ENCODE data around the gene PLEK.
"Not testable (repeated sequence)": the region's sequence is repeated elsewhere in the genome, so short reads cannot be mapped to it uniquely, and the experiment has no call there.

The PLEK gene

GRCh38 chr2:68340226-68341061 is 24.6 kb upstream of the PLEK start:
- TF ChIP-seq, protein P1, sequence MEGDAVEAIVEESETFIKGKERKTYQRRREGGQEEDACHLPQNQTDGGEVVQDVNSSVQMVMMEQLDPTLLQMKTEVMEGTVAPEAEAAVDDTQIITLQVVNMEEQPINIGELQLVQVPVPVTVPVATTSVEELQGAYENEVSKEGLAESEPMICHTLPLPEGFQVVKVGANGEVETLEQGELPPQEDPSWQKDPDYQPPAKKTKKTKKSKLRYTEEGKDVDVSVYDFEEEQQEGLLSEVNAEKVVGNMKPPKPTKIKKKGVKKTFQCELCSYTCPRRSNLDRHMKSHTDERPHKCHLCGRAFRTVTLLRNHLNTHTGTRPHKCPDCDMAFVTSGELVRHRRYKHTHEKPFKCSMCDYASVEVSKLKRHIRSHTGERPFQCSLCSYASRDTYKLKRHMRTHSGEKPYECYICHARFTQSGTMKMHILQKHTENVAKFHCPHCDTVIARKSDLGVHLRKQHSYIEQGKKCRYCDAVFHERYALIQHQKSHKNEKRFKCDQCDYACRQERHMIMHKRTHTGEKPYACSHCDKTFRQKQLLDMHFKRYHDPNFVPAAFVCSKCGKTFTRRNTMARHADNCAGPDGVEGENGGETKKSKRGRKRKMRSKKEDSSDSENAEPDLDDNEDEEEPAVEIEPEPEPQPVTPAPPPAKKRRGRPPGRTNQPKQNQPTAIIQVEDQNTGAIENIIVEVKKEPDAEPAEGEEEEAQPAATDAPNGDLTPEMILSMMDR (IDR thresholded peaks at IDR 0.05; ENCODE audit: control extremely low read depth, extremely low read depth, low read depth, missing control alignments): no peak
- no peak for DNase-seq (ENCODE audit: extremely low spot score)
- POLR2A ChIA-PET: no interaction called here
- CTCF ChIA-PET: interaction anchor here (0.6 kb wide), 1 partner anchor 453 kb away, joined by 3 read pairs; no protein-coding TSS in a partner anchor

GRCh38 chr2:68341062-68341329 is 24.1 kb upstream of the PLEK start:
- no peak for DNase-seq (ENCODE audit: extremely low spot score)
- TF ChIP-seq, protein P1 (IDR thresholded peaks at IDR 0.05; ENCODE audit: control extremely low read depth, extremely low read depth, low read depth, missing control alignments): no peak
- ChIA-PET CTCF (no interaction called here), POLR2A (no interaction called here)

DNA sequence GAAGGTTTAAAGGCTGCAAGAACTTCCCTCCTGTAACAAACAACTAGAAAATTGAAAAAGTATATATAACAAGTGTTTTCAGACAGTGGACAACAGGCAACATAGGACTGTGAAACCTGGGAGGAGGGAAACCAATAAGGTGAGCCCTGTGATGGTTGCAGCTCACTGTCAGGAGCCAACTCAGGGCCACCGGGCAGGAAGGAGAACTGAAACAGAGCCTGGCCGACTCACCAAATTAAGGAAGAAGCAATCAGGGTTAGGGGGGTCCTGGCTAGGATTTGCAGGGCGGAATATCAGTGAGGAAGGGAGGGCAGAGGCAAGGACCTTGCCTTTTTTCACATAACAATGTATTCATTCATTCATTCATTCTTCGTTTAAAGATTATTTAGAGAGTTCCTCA is 23.5 kb upstream of the PLEK start:
- TF ChIP-seq, protein P1 (IDR thresholded peaks at IDR 0.05; ENCODE audit: control extremely low read depth, extremely low read depth, low read depth, missing control alignments): no peak
- DNase-seq (ENCODE audit: extremely low spot score): no peak
- ChIA-PET CTCF (no interaction called here), POLR2A (no interaction called here)

DNA sequence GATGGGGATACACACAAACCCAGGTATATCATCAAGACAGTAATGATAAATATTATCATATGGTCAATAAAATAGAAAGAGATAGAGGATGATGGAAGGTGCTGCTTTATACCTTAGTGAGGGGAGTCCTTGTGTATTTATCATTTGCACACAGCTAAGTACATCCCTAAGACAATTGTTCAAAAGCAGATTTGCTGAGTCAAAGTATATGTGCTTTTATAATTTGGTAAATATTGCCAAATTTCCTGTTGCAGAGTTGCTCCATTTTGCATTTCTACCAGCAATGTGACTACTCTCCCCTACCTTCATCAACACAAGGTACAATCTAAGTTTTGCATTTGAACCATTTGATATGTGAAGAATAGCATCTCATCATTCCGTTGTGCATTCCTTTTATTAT is 22.6 kb upstream of the PLEK start:
- no peak for DNase-seq (ENCODE audit: extremely low spot score)
- CTCF ChIA-PET: interaction anchor here (0.9 kb wide), 1 partner anchor 9 kb away, joined by 3 read pairs; no protein-coding TSS in a partner anchor
- POLR2A ChIA-PET: no interaction called here
- TF ChIP-seq, protein P1 (IDR thresholded peaks at IDR 0.05; ENCODE audit: control extremely low read depth, extremely low read depth, low read depth, missing control alignments): no peak

- TF ChIP-seq, protein P1 (IDR thresholded peaks at IDR 0.05; ENCODE audit: control extremely low read depth, extremely low read depth, low read depth, missing control alignments): no peak
- ChIA-PET CTCF (interaction anchor here (1.0 to 2.3 kb wide), 3 partner anchors 13 to 97 kb away, joined by 4 to 11 read pairs (median 7); no protein-coding TSS in a partner anchor), POLR2A (no interaction called here)
- DNase-seq (ENCODE audit: extremely low spot score): no peak
Measured at GRCh38 chr2:68344031-68344430, 21.1 kb upstream of the PLEK start.

DNA sequence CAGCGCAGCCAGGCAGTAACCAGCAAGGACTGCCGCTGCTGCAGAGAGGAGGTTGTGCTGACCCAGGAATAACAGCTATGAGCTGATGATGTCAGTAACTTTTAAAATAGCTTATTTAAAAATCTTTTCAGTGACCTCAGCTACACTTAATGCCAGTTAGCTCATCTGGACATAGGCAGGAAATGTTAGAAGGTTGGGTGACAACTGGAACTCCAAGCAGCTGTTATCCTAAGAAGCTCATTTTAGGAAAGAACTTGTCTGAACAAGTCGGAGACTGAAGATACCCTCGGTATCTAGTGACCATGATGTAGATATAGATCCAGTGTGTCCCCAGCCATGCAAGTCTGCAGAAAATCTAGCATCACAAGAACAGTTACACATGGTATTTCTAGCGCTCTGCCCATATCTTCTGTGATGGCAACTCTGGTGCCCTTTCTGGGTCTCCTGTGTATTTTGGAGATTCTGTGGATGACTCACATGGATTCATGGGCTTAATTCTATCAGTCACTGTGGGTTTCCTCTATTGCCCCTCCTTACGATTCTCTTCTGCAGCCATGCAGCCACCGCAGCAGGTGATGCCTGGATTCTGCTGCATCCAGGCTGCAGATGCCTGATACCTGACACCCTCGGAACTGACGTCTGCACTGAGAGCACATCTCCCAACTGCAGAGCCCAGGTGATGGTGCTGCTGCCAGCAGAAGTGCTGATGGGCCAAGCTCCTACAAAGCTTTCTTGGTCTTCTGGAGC is 19.8 kb upstream of the PLEK start:
- ChIA-PET POLR2A (interaction anchor here (0.6 kb wide), 1 partner anchor 9 kb away, joined by 4 read pairs; no protein-coding TSS in a partner anchor), CTCF (interaction anchor here (1.3 to 2.3 kb wide), 3 partner anchors 12 to 96 kb away, joined by 3 to 11 read pairs (median 7); no protein-coding TSS in a partner anchor)
- TF ChIP-seq, protein P1 (IDR thresholded peaks at IDR 0.05; ENCODE audit: control extremely low read depth, extremely low read depth, low read depth, missing control alignments): no peak
- no peak for DNase-seq (ENCODE audit: extremely low spot score)

- DNase-seq (ENCODE audit: extremely low spot score); POLR2A ChIA-PET: not testable (repeated sequence)
- CTCF ChIA-PET: interaction anchor here (0.8 to 3.1 kb wide), 2 partner anchors 8 to 10 kb away, joined by 3 to 16 read pairs; no protein-coding TSS in a partner anchor
Measured at GRCh38 chr2:68349091-68349490, 16.0 kb upstream of the PLEK start.

Data from GM10248 (cell line).